Measurements from ENCODE around the gene PSAPL1. TPM values are rescaled to one million over a fixed set of nuclear protein-coding genes. Genes with fewer than 3 reads are reported as not detected.

Gene PSAPL1
- total RNA-seq, 1 experiment from 2014 or later: not detected

DNA sequence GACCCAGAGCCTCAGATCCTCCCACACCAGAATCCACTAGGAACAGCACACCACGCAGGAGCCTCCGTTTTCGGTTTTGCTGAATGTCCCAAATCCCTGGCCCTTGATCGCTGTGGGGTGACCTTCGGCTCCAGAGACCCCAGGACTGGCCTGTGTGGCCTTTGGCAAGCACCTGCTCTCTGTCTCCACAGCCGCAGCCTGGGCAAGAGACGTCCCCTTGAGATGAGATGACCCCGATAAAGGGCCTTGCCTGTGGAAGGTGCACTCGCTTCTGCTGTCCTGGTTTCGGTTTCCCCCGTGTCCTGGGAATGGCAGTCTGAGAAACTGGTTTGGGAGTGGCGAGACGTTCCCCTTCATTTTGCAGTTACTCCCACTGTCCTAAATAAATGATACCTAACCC lies 9.6 kb downstream of the PSAPL1 start:
- TF ChIP-seq, protein P1, sequence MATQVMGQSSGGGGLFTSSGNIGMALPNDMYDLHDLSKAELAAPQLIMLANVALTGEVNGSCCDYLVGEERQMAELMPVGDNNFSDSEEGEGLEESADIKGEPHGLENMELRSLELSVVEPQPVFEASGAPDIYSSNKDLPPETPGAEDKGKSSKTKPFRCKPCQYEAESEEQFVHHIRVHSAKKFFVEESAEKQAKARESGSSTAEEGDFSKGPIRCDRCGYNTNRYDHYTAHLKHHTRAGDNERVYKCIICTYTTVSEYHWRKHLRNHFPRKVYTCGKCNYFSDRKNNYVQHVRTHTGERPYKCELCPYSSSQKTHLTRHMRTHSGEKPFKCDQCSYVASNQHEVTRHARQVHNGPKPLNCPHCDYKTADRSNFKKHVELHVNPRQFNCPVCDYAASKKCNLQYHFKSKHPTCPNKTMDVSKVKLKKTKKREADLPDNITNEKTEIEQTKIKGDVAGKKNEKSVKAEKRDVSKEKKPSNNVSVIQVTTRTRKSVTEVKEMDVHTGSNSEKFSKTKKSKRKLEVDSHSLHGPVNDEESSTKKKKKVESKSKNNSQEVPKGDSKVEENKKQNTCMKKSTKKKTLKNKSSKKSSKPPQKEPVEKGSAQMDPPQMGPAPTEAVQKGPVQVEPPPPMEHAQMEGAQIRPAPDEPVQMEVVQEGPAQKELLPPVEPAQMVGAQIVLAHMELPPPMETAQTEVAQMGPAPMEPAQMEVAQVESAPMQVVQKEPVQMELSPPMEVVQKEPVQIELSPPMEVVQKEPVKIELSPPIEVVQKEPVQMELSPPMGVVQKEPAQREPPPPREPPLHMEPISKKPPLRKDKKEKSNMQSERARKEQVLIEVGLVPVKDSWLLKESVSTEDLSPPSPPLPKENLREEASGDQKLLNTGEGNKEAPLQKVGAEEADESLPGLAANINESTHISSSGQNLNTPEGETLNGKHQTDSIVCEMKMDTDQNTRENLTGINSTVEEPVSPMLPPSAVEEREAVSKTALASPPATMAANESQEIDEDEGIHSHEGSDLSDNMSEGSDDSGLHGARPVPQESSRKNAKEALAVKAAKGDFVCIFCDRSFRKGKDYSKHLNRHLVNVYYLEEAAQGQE (IDR thresholded peaks at IDR 0.05; ENCODE audit: insufficient read depth in 1 of 2, low read depth in 2 of 2, low read length in 1 of 2): no peak
- no peak for TF ChIP-seq POLR2AphosphoS5 (IDR thresholded peaks at IDR 0.05; ENCODE audit: low read depth, low read length)
- no peak for TF ChIP-seq CTCF (IDR thresholded peaks at IDR 0.05)
- no peak for TF ChIP-seq SIN3A (IDR thresholded peaks at IDR 0.05; ENCODE audit: borderline replicate concordance, insufficient read depth, low read depth, low read length)
- TF ChIP-seq TCF7L2 (IDR thresholded peaks at IDR 0.05; ENCODE audit: low read depth, low read length): no peak
- Histone ChIP-seq H3K27me3 (ENCODE audit: control insufficient read depth, insufficient read depth, low read length) (no peaks in the 10 kb centered on the region), H3K4me3 (ENCODE audit: low read depth in 2 of 2, low read length in 2 of 2) (no peak overlapping the region), H3K4me1 (ENCODE audit: control insufficient read depth, insufficient read depth, low read length) (no peaks in the 10 kb centered on the region; the same call in 1 of the 2 replicates), H3K36me3 (ENCODE audit: control insufficient read depth, insufficient read depth, low read length) (no peaks in the 10 kb centered on the region), H3K27ac (ENCODE audit: low read length) (no peak overlapping the region), H3K9me3 (ENCODE audit: control insufficient read depth, insufficient read depth, low read depth, low read length) (no peaks in the 10 kb centered on the region)
- BruUV-seq (replicated peaks): no TSS peak
- CTCF ChIA-PET: no interaction called here
- DNase-seq (ENCODE audit: low read depth, low spot score): no peak
- POLR2A ChIA-PET: no interaction called here
- in situ Hi-C loops (cut with HindIII; ENCODE audit: low pct_unique_long_range_greater_than_20kb, low sequenced_read_pairs) (no loop called here), intact Hi-C loops (cut with micrococcal nuclease; ENCODE audit: unreplicated experiment) (no loop called here)
- no peak for ATAC-seq

DNA sequence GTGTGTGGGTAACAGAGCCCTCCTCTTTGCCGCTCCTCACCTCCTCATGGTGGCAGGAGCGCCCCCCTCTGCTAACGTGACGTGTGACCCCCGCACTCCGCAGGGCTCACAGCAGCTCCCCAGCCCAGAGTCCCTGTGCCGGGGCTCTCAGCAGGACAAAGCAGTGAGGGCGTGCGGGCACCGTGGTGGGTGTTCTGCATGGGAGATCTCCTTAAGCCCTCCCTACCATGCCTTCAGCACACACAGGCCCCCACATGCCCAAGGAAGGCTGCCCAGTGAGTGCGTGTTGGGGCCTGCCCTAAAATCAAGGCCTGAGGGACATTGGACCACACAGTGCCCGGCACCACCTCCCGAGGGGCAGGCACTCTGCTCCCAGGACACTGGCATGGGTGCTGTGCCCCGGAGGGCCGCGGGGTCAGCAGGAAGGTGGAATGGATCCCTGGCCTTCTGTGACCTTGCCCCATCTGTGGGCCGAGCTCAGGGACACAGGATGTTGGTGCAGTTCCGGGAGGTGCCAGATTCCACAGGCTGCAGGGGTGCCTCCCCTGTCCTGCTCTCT lies 10.1 kb downstream of the PSAPL1 start:
- ATAC-seq (no peak), DNase-seq (ENCODE audit: low read depth, low spot score) (no peak)
- Histone ChIP-seq H3K27me3 (ENCODE audit: control insufficient read depth, insufficient read depth, low read length) (no peaks in the 10 kb centered on the region), H3K4me1 (ENCODE audit: control insufficient read depth, insufficient read depth, low read length) (no peaks in the 10 kb centered on the region; the same call in 1 of the 2 replicates), H3K36me3 (ENCODE audit: control insufficient read depth, insufficient read depth, low read length) (no peaks in the 10 kb centered on the region), H3K9me3 (ENCODE audit: control insufficient read depth, insufficient read depth, low read depth, low read length) (no peaks in the 10 kb centered on the region), H3K27ac (ENCODE audit: low read length) (no peak overlapping the region), H3K4me3 (ENCODE audit: low read depth in 2 of 2, low read length in 2 of 2) (no peak overlapping the region)
- TF ChIP-seq, protein P1 (IDR thresholded peaks at IDR 0.05; ENCODE audit: insufficient read depth in 1 of 2, low read depth in 2 of 2, low read length in 1 of 2): no peak
- no peak for TF ChIP-seq SIN3A (IDR thresholded peaks at IDR 0.05; ENCODE audit: borderline replicate concordance, insufficient read depth, low read depth, low read length)
- ChIA-PET CTCF (no interaction called here), POLR2A (no interaction called here)
- in situ Hi-C loops (cut with HindIII; ENCODE audit: low pct_unique_long_range_greater_than_20kb, low sequenced_read_pairs): no loop called here
- BruUV-seq (replicated peaks): no TSS peak
- intact Hi-C loops (cut with micrococcal nuclease; ENCODE audit: unreplicated experiment): no loop called here
